Stomach (tissue), 9 donors: ENCODE data around the gene CPLX1. TPM values are rescaled to one million over a fixed set of nuclear protein-coding genes. Genes with fewer than 3 reads are reported as not detected.
A peak's percentile ranks its signal among the peaks of the same experiment; 100 is the strongest.

Source experiments
- DNase-seq, 2 donors: peaks; one replicate each; pipeline versions ENCODE4 v3.0.0 to v3.0.0-alpha.2; 2013 to 2019
- H3K27ac ChIP-seq, 5 donors: fragments of 200-600 bp in 4 of 5; sonication (generic) in 4 of 5; one replicate each; pipeline ENCODE4 v1.5.1; 2013 to 2019; ENCODE audit warnings: mild to moderate bottlenecking in 1 of 5, moderate library complexity in 1 of 5
- H3K27me3 ChIP-seq, 3 donors: fragments of 200-600 bp; sonication (generic); one replicate each; pipeline ENCODE4 v1.5.1; 2017 to 2019; ENCODE audit warnings: mixed run types in 1 of 3
- H3K36me3 ChIP-seq, 4 donors: fragments of 200-600 bp; sonication (generic); 1 replicate in 3 of 4; 2 replicates in 1 of 4; pipeline ENCODE4 v1.5.1; 2016 to 2019
- H3K4me1 ChIP-seq, 4 donors: fragments of 200-600 bp; sonication (generic); one replicate each; pipeline ENCODE4 v1.5.1; 2016 to 2019
- H3K4me3 ChIP-seq, 4 donors: fragments of 200-600 bp; sonication (generic) in 3 of 4; one replicate each; pipeline ENCODE4 v1.5.1; 2016 to 2019; ENCODE audit warnings: mild to moderate bottlenecking in 1 of 4
- H3K9me3 ChIP-seq, 4 donors: fragments of 200-600 bp; sonication (generic); one replicate each; pipeline ENCODE4 v1.5.1; 2016 to 2019
- EP300 ChIP-seq: sonication (generic); formaldehyde crosslinking; IDR thresholded peaks from one replicate; pipeline ENCODE4 v1.6.1; 2017; ENCODE audit warnings: antibody characterized with exemption
- POLR2A ChIP-seq, 4 donors: fragments of 450-650 bp; IDR thresholded peaks; one replicate each; pipeline ENCODE4 v1.6.1; 2016; ENCODE audit warnings: antibody characterized with exemption in 4 of 4, control low read depth in 2 of 4, mild to moderate bottlenecking in 1 of 4, moderate library complexity in 1 of 4
- POLR2AphosphoS5 ChIP-seq, 3 donors: sonication (generic); formaldehyde crosslinking; IDR thresholded peaks; one replicate each; pipeline ENCODE4 v1.6.1; 2016; ENCODE audit warnings: antibody characterized with exemption in 3 of 3
- WGBS, 5 donors: extraction: QIAGEN DNeasy Blood & Tissue Kit in 3 of 5; methylation state at CpG; one replicate each; pipeline versions ENCODE4 v1.1.5 to v1.1.7; 2013 to 2018; 5-methylcytosine and 5-hydroxymethylcytosine counted together
- intact Hi-C: fragments of 100-400 bp; cut with DNase I; formaldehyde crosslinking; loops from one replicate; pipeline ENCODE4 v1.15.1; 2023; ENCODE audit warnings: low total_unique reads
- polyA plus RNA-seq, 3 donors: library from polyadenylated mRNA; stranded (reverse); fragments of 200-250 nt; gene quantifications; one replicate each; pipeline ENCODE4 v1.2.3, GENCODE V29; 2013
- total RNA-seq, 5 donors: library from RNA; depleted of rRNA; stranded (reverse); fragments of >200 nt; gene quantifications; one replicate each; pipeline versions ENCODE4 v1.1.0 to v1.2.3, GENCODE V29; 2014 to 2016
- TF ChIP-seq, protein P1 (sequence below), 7 experiments: fragments of 450-650 bp in 4 of 7; fragments of 200-600 bp in 3 of 7; sonication (generic) in 3 of 7; IDR thresholded peaks; one replicate each; pipeline ENCODE4 v1.5.1; 2016 to 2019; ENCODE audit warnings: antibody characterized with exemption in 7 of 7, control low read depth in 2 of 7, mild to moderate bottlenecking in 1 of 7
- donor health status: healthy with polysubstance abuse.
- donor health status: Bipolar disorder and iron deficiency.
- donor health status: healthy.

Gene CPLX1
- total and polyA plus RNA-seq, 8 donors: 0.37 to 2.9 (median 1.9) TPM; not detected in 3

DNA sequence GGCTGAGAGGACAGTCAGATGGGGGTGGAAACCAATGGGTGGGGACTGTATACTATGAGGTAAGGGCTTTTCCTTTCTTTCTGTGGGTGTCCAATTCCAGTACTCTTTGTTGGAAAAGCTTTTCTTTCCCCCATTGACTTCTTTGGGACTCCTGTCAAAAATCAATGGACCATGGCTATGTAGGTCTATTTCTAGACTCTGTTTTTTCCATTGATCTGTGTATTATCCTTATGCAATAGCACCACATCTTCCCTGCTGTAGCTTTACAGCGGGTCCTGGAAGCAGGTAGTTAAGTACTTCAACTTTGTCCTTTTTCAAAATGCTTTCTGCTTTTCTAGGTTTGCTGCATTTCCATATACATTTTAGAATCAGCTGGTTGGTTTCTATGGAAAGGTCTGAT lies 11.8 kb upstream of the CPLX1 start:
- TF ChIP-seq POLR2AphosphoS5 (IDR thresholded peaks at IDR 0.05) (no peak), POLR2A (IDR thresholded peaks at IDR 0.05) (no peak), EP300 (no peak)
- TF ChIP-seq, protein P1, sequence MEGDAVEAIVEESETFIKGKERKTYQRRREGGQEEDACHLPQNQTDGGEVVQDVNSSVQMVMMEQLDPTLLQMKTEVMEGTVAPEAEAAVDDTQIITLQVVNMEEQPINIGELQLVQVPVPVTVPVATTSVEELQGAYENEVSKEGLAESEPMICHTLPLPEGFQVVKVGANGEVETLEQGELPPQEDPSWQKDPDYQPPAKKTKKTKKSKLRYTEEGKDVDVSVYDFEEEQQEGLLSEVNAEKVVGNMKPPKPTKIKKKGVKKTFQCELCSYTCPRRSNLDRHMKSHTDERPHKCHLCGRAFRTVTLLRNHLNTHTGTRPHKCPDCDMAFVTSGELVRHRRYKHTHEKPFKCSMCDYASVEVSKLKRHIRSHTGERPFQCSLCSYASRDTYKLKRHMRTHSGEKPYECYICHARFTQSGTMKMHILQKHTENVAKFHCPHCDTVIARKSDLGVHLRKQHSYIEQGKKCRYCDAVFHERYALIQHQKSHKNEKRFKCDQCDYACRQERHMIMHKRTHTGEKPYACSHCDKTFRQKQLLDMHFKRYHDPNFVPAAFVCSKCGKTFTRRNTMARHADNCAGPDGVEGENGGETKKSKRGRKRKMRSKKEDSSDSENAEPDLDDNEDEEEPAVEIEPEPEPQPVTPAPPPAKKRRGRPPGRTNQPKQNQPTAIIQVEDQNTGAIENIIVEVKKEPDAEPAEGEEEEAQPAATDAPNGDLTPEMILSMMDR (IDR thresholded peaks at IDR 0.05): no peak
- no peaks in the 10 kb centered on the region for H3K36me3 ChIP-seq
- H3K27me3 ChIP-seq: peaks cover 0 to 7% (median 0%) of the 10 kb centered on the region in 3 donors
- H3K9me3 ChIP-seq: peaks cover 11 to 31% (median 26%) of the 10 kb centered on the region in 4 donors
- intact Hi-C loops: no loop called here
- no peak overlapping the region for H3K4me3 ChIP-seq
- 97 to 100% (median 98%) methylated on average over 1 of the region's 1 CpG for WGBS, 5 donors
- DNase-seq: no peak
- no peak overlapping the region for H3K27ac ChIP-seq
- H3K4me1 ChIP-seq: peaks cover 0 to 5% (median 0%) of the 10 kb centered on the region in 4 donors

DNA sequence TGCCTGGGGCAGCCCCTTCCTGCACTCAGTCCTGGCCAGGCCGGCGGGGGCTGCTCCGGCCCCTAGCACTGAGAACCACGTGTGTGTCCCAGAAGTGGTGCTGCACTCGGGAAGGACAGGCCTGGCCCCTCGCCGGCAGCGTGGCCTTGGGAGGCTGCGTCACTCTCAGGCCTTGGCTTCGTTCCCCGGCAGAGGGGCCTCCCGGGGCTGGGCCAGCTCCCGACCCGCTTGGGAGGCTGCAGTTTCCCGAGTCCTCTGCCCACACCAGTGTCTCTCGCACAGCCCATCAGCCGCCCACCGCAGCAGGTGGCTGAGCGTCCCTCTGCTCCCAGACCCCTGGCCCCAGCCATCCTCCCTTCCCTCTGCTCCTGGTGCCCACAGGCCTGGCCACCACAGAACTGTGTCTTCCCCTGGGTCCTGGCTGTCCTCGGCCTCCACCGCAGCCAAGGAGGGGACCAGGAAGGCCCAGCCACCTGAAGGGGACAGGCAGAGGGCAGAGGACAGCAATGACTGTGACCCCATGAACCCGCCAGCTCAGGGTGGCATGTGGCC lies 10.9 kb upstream of the CPLX1 start:
- 89 to 98% (median 92%) methylated on average over 14 to 22 of the region's 22 CpGs for WGBS, 5 donors
- intact Hi-C loops: no loop called here
- H3K4me3 ChIP-seq: no peak overlapping the region

DNA sequence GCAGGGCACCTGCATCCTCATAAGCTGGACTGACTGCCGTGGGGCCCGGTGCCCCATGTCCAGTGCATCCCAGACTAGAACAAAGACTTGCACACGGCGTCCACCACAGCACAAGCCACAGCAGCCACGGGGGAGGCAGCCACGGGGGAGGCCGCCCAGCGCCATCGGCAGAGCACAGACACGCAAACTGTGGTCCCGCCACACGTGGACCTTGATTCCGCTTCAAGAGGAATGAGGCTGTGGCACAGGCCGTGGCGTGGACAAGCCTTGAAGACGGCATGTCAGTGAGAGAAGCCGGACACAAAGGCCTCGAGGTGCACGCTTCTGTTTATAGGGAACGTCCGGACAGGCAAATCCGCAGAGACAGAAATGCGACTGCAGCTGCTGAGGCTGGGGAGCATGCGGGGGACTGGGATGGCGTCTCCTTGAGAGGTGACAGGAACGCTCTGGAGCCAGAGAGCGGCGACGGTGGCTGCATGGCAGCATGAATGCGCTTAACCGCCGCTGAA lies 10.1 kb upstream of the CPLX1 start:
- DNase-seq: no peak
- Histone ChIP-seq H3K9me3 (peaks cover 11 to 46% (median 38%) of the 10 kb centered on the region in 4 donors), H3K4me1 (peaks cover 0 to 5% (median 0%) of the 10 kb centered on the region in 4 donors), H3K4me3 (no peak overlapping the region), H3K36me3 (no peaks in the 10 kb centered on the region), H3K27me3 (peaks cover 0 to 20% (median 0%) of the 10 kb centered on the region in 3 donors), H3K27ac (no peak overlapping the region)
- TF ChIP-seq EP300: no peak
- TF ChIP-seq, protein P1 (IDR thresholded peaks at IDR 0.05): no peak
- no peak for TF ChIP-seq POLR2A (IDR thresholded peaks at IDR 0.05)
- no peak for TF ChIP-seq POLR2AphosphoS5 (IDR thresholded peaks at IDR 0.05)
- WGBS, 5 donors: 93 to 96% (median 94%) methylated on average over 27 to 32 of the region's 32 CpGs
- intact Hi-C loops: no loop called here

More for the DNA sequence above, 10.9 kb upstream of the CPLX1 start:
- Histone ChIP-seq H3K36me3 (no peaks in the 10 kb centered on the region), H3K9me3 (peaks cover 11 to 38% (median 30%) of the 10 kb centered on the region in 4 donors), H3K27me3 (peaks cover 0 to 14% (median 0%) of the 10 kb centered on the region in 3 donors), H3K4me1 (peaks cover 0 to 5% (median 0%) of the 10 kb centered on the region in 4 donors), H3K27ac (no peak overlapping the region)
- no peak for DNase-seq
- TF ChIP-seq POLR2A (IDR thresholded peaks at IDR 0.05) (no peak), EP300 (no peak), POLR2AphosphoS5 (IDR thresholded peaks at IDR 0.05) (no peak)

GRCh38 chr4:835148-836002 lies 9.4 kb upstream of the CPLX1 start:
- peak in 1 of 3 donors; percentile 13 for TF ChIP-seq POLR2AphosphoS5 (IDR thresholded peaks at IDR 0.05)
- TF ChIP-seq, protein P1 (IDR thresholded peaks at IDR 0.05): no peak
- peaks cover 0 to 27% (median 0%) of the 10 kb centered on the region in 3 donors for H3K27me3 ChIP-seq
- peak; percentile 34 to 80 for DNase-seq
- no peak overlapping the region for H3K27ac ChIP-seq
- no peak overlapping the region for H3K4me3 ChIP-seq
- H3K4me1 ChIP-seq: peaks cover 0 to 5% (median 0%) of the 10 kb centered on the region in 4 donors
- 52 to 69% (median 61%) methylated on average over 35 to 46 of the region's 46 CpGs for WGBS, 5 donors
- intact Hi-C loops: no loop called here
- H3K9me3 ChIP-seq: peaks cover 11 to 49% (median 39%) of the 10 kb centered on the region in 4 donors
- no peaks in the 10 kb centered on the region for H3K36me3 ChIP-seq
